ENCODE results near the gene DNAH14. TPM values are rescaled to one million over a fixed set of nuclear protein-coding genes. Genes with fewer than 3 reads are reported as not detected.

Gene DNAH14
- total and polyA plus RNA-seq, 9 of the 15 experiments (the other 6 are each of a cell fraction or from before 2014, with no cell fraction given), result 58.4 to 142 (median 98.4) TPM

GRCh38 chr1:225435076-225435475, 505.6 kb downstream of the DNAH14 start:
- Histone ChIP-seq H3K27me3 (ENCODE audit: control insufficient read depth in 2 of 2, insufficient read depth in 2 of 2, low read length in 2 of 2) (no peaks in the 10 kb centered on the region), H3K4me3 (no peak overlapping the region), H2AFZ (ENCODE audit: low read depth, low read length) (no peak overlapping the region), H3K79me2 (ENCODE audit: control insufficient read depth, insufficient read depth, low read length) (no peaks in the 10 kb centered on the region), H3K27ac (ENCODE audit: extremely low read depth, low read depth, low read length) (no peak overlapping the region), H3K9me1 (ENCODE audit: control insufficient read depth, insufficient read depth, low read length) (no peaks in the 10 kb centered on the region), H3K4me2 (ENCODE audit: insufficient read depth, low read length) (no peak overlapping the region), H4K20me1 (replicated peaks; ENCODE audit: control insufficient read depth, insufficient read depth, low read length) (no peaks in the 10 kb centered on the region), H3K4me1 (replicated peaks in 1 of 2; ENCODE audit: control insufficient read depth in 2 of 2, insufficient read depth in 2 of 2, low read length in 2 of 2) (peaks cover 7 to 18% of the 10 kb centered on the region in 2 experiments; a peak in 4 of 5 replicates), H3K9ac (ENCODE audit: insufficient read depth in 1 of 2, low read depth in 2 of 2, low read length in 2 of 2) (no peak overlapping the region), H3K9me3 (replicated peaks; ENCODE audit: control insufficient read depth, insufficient read depth, low read depth, low read length) (peaks cover 8% of the 10 kb centered on the region; the same call in 1 of the 2 replicates), H3K36me3 (ENCODE audit: control insufficient read depth, insufficient read depth, low read length) (no peaks in the 10 kb centered on the region)
- no peak for TF ChIP-seq HCFC1 (IDR thresholded peaks at IDR 0.05; ENCODE audit: low read depth, low read length)
- no peak for TF ChIP-seq CHCHD3 (CRISPR knock-in tag; IDR thresholded peaks at IDR 0.05)
- TF ChIP-seq, protein P1, sequence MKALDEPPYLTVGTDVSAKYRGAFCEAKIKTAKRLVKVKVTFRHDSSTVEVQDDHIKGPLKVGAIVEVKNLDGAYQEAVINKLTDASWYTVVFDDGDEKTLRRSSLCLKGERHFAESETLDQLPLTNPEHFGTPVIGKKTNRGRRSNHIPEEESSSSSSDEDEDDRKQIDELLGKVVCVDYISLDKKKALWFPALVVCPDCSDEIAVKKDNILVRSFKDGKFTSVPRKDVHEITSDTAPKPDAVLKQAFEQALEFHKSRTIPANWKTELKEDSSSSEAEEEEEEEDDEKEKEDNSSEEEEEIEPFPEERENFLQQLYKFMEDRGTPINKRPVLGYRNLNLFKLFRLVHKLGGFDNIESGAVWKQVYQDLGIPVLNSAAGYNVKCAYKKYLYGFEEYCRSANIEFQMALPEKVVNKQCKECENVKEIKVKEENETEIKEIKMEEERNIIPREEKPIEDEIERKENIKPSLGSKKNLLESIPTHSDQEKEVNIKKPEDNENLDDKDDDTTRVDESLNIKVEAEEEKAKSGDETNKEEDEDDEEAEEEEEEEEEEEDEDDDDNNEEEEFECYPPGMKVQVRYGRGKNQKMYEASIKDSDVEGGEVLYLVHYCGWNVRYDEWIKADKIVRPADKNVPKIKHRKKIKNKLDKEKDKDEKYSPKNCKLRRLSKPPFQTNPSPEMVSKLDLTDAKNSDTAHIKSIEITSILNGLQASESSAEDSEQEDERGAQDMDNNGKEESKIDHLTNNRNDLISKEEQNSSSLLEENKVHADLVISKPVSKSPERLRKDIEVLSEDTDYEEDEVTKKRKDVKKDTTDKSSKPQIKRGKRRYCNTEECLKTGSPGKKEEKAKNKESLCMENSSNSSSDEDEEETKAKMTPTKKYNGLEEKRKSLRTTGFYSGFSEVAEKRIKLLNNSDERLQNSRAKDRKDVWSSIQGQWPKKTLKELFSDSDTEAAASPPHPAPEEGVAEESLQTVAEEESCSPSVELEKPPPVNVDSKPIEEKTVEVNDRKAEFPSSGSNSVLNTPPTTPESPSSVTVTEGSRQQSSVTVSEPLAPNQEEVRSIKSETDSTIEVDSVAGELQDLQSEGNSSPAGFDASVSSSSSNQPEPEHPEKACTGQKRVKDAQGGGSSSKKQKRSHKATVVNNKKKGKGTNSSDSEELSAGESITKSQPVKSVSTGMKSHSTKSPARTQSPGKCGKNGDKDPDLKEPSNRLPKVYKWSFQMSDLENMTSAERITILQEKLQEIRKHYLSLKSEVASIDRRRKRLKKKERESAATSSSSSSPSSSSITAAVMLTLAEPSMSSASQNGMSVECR (CRISPR knock-in tag; IDR thresholded peaks at IDR 0.05), result no peak
- TF ChIP-seq RBM15 (IDR thresholded peaks at IDR 0.05; ENCODE audit: insufficient read depth, low read length), result no peak
- TF ChIP-seq MCM2 (IDR thresholded peaks at IDR 0.05; ENCODE audit: low read depth), result no peak
- TF ChIP-seq ARHGAP35 (IDR thresholded peaks at IDR 0.05; ENCODE audit: partially characterized antibody), result no peak
- no peak for TF ChIP-seq EHMT2 (IDR thresholded peaks at IDR 0.05)
- no peak for TF ChIP-seq MEF2A (IDR thresholded peaks at IDR 0.05; ENCODE audit: control insufficient read depth, low read depth, low read length)
- TF ChIP-seq TEAD4 (IDR thresholded peaks at IDR 0.05; ENCODE audit: low read length), result no peak
- no peak for TF ChIP-seq TEAD4 (CRISPR knock-in tag; IDR thresholded peaks at IDR 0.05; ENCODE audit: borderline replicate concordance)
- no peak for TF ChIP-seq ZNF239 (CRISPR knock-in tag; IDR thresholded peaks at IDR 0.05)
- TF ChIP-seq TAL1 (IDR thresholded peaks at IDR 0.05), result no peak
- TF ChIP-seq FOXK2 (conservative IDR thresholded peaks at IDR 0.05 in 1 of 2, IDR thresholded peaks at IDR 0.05 in 1 of 2; ENCODE audit: low read depth in 2 of 2), result no peak
- in situ Hi-C loops (cut with MboI), result no loop called here
- 58% methylated on average over 6 of the region's 6 CpGs for WGBS (ENCODE audit: insufficient coverage, low coverage, missing lambda C conversion rate)
- ATAC-seq (no peak), DNase-seq (ENCODE audit: extremely low read depth in 1 of 4, low spot score in 3 of 4) (no peak), FAIRE-seq (no peak)
- BruUV-seq (replicated peaks), result no TSS peak
- intact Hi-C loops (cut with micrococcal nuclease), result no loop called here
- ChIA-PET CTCF (ENCODE audit: low intra/inter-chr PET ratio) (no interaction called here), POLR2A (interaction anchor here (0.6 kb wide), 1 partner anchor 16 kb away, joined by 3 read pairs; no protein-coding TSS in a partner anchor)

Measured in K562 (cell line).